LNCaP clone FGC (cell line): ENCODE data around the gene OR51B4.

Experiments
- DNase-seq: peaks from one replicate; pipeline ENCODE4 v3.0.0-alpha.2; 2011; ENCODE audit warnings: low read depth
- H3K4me3 ChIP-seq: 2 replicates; pipeline ENCODE4 v1.5.1; 2011; ENCODE audit warnings: mild to moderate bottlenecking, low read depth, low read length, control low read depth
- CTCF ChIP-seq: IDR thresholded peaks from 2 replicates; pipeline ENCODE4 v1.5.1; 2012; ENCODE audit warnings: mild to moderate bottlenecking; ENCODE audit not compliant: control insufficient read depth, insufficient read depth; ENCODE audit errors: extremely low read depth

Gene OR51B4

GRCh38 chr11:5301846-5302245, at the start of gene OR51B4:
Gene OR51B4 (minus strand): TSS chr11:5301946. CDS start chr11:5301946, 0 bp downstream.
- H3K4me3 ChIP-seq, result no peak within 1 kb of the TSS
- no peak for DNase-seq
- no peak for TF ChIP-seq CTCF

GRCh38 chr11:5351208-5351607, 49.5 kb upstream of the OR51B4 start, which contains the start of gene OR51B6:
Gene OR51B6 (plus strand): TSS chr11:5351508. CDS start chr11:5351508, 0 bp downstream.
- no peak within 1 kb of the TSS for H3K4me3 ChIP-seq
- no peak for TF ChIP-seq CTCF
- DNase-seq, result no peak

GRCh38 chr11:5349550-5349949, 47.8 kb upstream of the OR51B4 start:
- no peak overlapping the region for H3K4me3 ChIP-seq
- DNase-seq, result no peak
- no peak for TF ChIP-seq CTCF

GRCh38 chr11:5348551-5349194, 46.9 kb upstream of the OR51B4 start:
- DNase-seq, result no peak
- TF ChIP-seq CTCF, result no peak
- H3K4me3 ChIP-seq, result no peak overlapping the region

- TF ChIP-seq CTCF, result no peak
- DNase-seq, result no peak
- no peak overlapping the region for H3K4me3 ChIP-seq
Observed at GRCh38 chr11:5345831-5346230, 44.1 kb upstream of the OR51B4 start.

- no peak for DNase-seq
- H3K4me3 ChIP-seq, result no peak within 1 kb of the TSS
- no peak for TF ChIP-seq CTCF
Observed at GRCh38 chr11:5343474-5344335, 42.0 kb upstream of the OR51B4 start, which contains the start of gene OR51B5. Gene OR51B5 (minus strand): TSS chr11:5343524. CDS start chr11:5343524, 0 bp downstream.
